ENCODE data around the gene LYRM4.
"Not testable (repeated sequence)": the region's sequence is repeated elsewhere in the genome, so short reads cannot be mapped to it uniquely, and the experiment has no call there.

LYRM4 gene

GRCh38 chr6:5127106-5127687 is 133.6 kb downstream of the LYRM4 start:
- no peaks in the 10 kb centered on the region for H3K27me3 Mint-ChIP-seq
- ATAC-seq (replicated peaks): no peak

GRCh38 chr6:5126214-5126613 is 134.5 kb downstream of the LYRM4 start:
- no peak overlapping the region for H3K27ac Mint-ChIP-seq
- H3K36me3 Mint-ChIP-seq (ENCODE audit: insufficient read depth): no peaks in the 10 kb centered on the region
- no peak for DNase-seq
- H3K4me1 Mint-ChIP-seq (ENCODE audit: low read depth in 2 of 2): no peaks in the 10 kb centered on the region
- ATAC-seq (replicated peaks): no peak
- no peaks in the 10 kb centered on the region for H3K9me3 Mint-ChIP-seq
- no peaks in the 10 kb centered on the region for H3K27me3 Mint-ChIP-seq
- no peak overlapping the region for H3K4me3 Mint-ChIP-seq

More at GRCh38 chr6:5127106-5127687, 133.6 kb downstream of the LYRM4 start:
- H3K4me1 Mint-ChIP-seq (ENCODE audit: low read depth in 2 of 2): no peaks in the 10 kb centered on the region
- no peak overlapping the region for H3K4me3 Mint-ChIP-seq
- no peaks in the 10 kb centered on the region for H3K9me3 Mint-ChIP-seq
- DNase-seq: no peak
- H3K27ac Mint-ChIP-seq: no peak overlapping the region
- H3K36me3 Mint-ChIP-seq (ENCODE audit: insufficient read depth): no peaks in the 10 kb centered on the region

- no peak overlapping the region for H3K4me3 Mint-ChIP-seq
- H3K27ac Mint-ChIP-seq: no peak overlapping the region
- no peaks in the 10 kb centered on the region for H3K36me3 Mint-ChIP-seq (ENCODE audit: insufficient read depth)
- ATAC-seq (replicated peaks) (no peak), DNase-seq (no peak)
- no peaks in the 10 kb centered on the region for H3K4me1 Mint-ChIP-seq (ENCODE audit: low read depth in 2 of 2)
- no peaks in the 10 kb centered on the region for H3K27me3 Mint-ChIP-seq
- H3K9me3 Mint-ChIP-seq: no peaks in the 10 kb centered on the region
Measured at GRCh38 chr6:5125152-5126006, 135.4 kb downstream of the LYRM4 start.

- no peaks in the 10 kb centered on the region for H3K4me1 Mint-ChIP-seq (ENCODE audit: low read depth in 2 of 2)
- H3K4me3 Mint-ChIP-seq: no peak overlapping the region
- H3K9me3 Mint-ChIP-seq: no peaks in the 10 kb centered on the region
- H3K27me3 Mint-ChIP-seq: no peaks in the 10 kb centered on the region
- H3K27ac Mint-ChIP-seq: no peak overlapping the region
- no peaks in the 10 kb centered on the region for H3K36me3 Mint-ChIP-seq (ENCODE audit: insufficient read depth)
- DNase-seq (no peak), ATAC-seq (replicated peaks) (no peak)
Measured at GRCh38 chr6:5124526-5124925, 136.2 kb downstream of the LYRM4 start.

- H3K9me3 Mint-ChIP-seq: no peaks in the 10 kb centered on the region
Measured at GRCh38 chr6:5123296-5124143, 137.2 kb downstream of the LYRM4 start.

GRCh38 chr6:5122504-5123112 is 138.1 kb downstream of the LYRM4 start:
- Mint-ChIP-seq H3K9me3 (no peaks in the 10 kb centered on the region), H3K27me3 (no peaks in the 10 kb centered on the region), H3K4me1 (ENCODE audit: low read depth in 2 of 2) (no peaks in the 10 kb centered on the region), H3K4me3 (no peak overlapping the region), H3K27ac (no peak overlapping the region), H3K36me3 (ENCODE audit: insufficient read depth) (no peaks in the 10 kb centered on the region)
- ATAC-seq (replicated peaks) (no peak), DNase-seq (no peak)

More at GRCh38 chr6:5123296-5124143, 137.2 kb downstream of the LYRM4 start:
- no peaks in the 10 kb centered on the region for H3K4me1 Mint-ChIP-seq (ENCODE audit: low read depth in 2 of 2)
- DNase-seq (no peak), ATAC-seq (replicated peaks) (no peak)
- H3K4me3 Mint-ChIP-seq: no peak overlapping the region
- H3K36me3 Mint-ChIP-seq (ENCODE audit: insufficient read depth): no peaks in the 10 kb centered on the region
- no peaks in the 10 kb centered on the region for H3K27me3 Mint-ChIP-seq
- H3K27ac Mint-ChIP-seq: no peak overlapping the region

GRCh38 chr6:5121956-5122355 is 138.8 kb downstream of the LYRM4 start:
- H3K27me3 Mint-ChIP-seq: no peaks in the 10 kb centered on the region
- no peak overlapping the region for H3K4me3 Mint-ChIP-seq
- no peak overlapping the region for H3K27ac Mint-ChIP-seq
- no peaks in the 10 kb centered on the region for H3K36me3 Mint-ChIP-seq (ENCODE audit: insufficient read depth)
- H3K4me1 Mint-ChIP-seq (ENCODE audit: low read depth in 2 of 2): no peaks in the 10 kb centered on the region
- ATAC-seq (replicated peaks): no peak
- no peak for DNase-seq
- H3K9me3 Mint-ChIP-seq: no peaks in the 10 kb centered on the region

- no peak for ATAC-seq (replicated peaks)
- Mint-ChIP-seq H3K4me3 (no peak overlapping the region), H3K27ac (no peak overlapping the region), H3K9me3 (no peaks in the 10 kb centered on the region), H3K36me3 (ENCODE audit: insufficient read depth) (no peaks in the 10 kb centered on the region), H3K27me3 (no peaks in the 10 kb centered on the region), H3K4me1 (ENCODE audit: low read depth in 2 of 2) (no peaks in the 10 kb centered on the region)
- DNase-seq: no peak
Measured at GRCh38 chr6:5121479-5121878, 139.3 kb downstream of the LYRM4 start.

GRCh38 chr6:5120543-5120942 is 140.2 kb downstream of the LYRM4 start:
- H3K27me3 Mint-ChIP-seq; H3K36me3 Mint-ChIP-seq (ENCODE audit: insufficient read depth); H3K27ac Mint-ChIP-seq; H3K4me1 Mint-ChIP-seq (ENCODE audit: low read depth in 2 of 2); ATAC-seq (replicated peaks); DNase-seq; H3K4me3 Mint-ChIP-seq; H3K9me3 Mint-ChIP-seq: not testable (repeated sequence)

- Mint-ChIP-seq H3K4me1 (ENCODE audit: low read depth in 2 of 2) (no peaks in the 10 kb centered on the region), H3K27ac (no peak overlapping the region), H3K4me3 (no peak overlapping the region), H3K9me3 (no peaks in the 10 kb centered on the region), H3K36me3 (ENCODE audit: insufficient read depth) (no peaks in the 10 kb centered on the region), H3K27me3 (no peaks in the 10 kb centered on the region)
- ATAC-seq (replicated peaks) (no peak), DNase-seq (no peak)
Measured at GRCh38 chr6:5120011-5120410, 140.7 kb downstream of the LYRM4 start.

GRCh38 chr6:5119090-5119951 is 141.4 kb downstream of the LYRM4 start:
- H3K4me1 Mint-ChIP-seq (ENCODE audit: low read depth in 2 of 2): no peaks in the 10 kb centered on the region
- H3K9me3 Mint-ChIP-seq: no peaks in the 10 kb centered on the region
- ATAC-seq (replicated peaks) (no peak), DNase-seq (no peak)
- no peaks in the 10 kb centered on the region for H3K27me3 Mint-ChIP-seq
- no peak overlapping the region for H3K4me3 Mint-ChIP-seq
- H3K27ac Mint-ChIP-seq: no peak overlapping the region
- no peaks in the 10 kb centered on the region for H3K36me3 Mint-ChIP-seq (ENCODE audit: insufficient read depth)

- Mint-ChIP-seq H3K4me1 (ENCODE audit: low read depth in 2 of 2) (no peaks in the 10 kb centered on the region), H3K36me3 (ENCODE audit: insufficient read depth) (peaks cover 4% of the 10 kb centered on the region), H3K9me3 (no peaks in the 10 kb centered on the region), H3K27ac (peak overlapping the region in 1 of 2 donors; percentile 5), H3K4me3 (no peak overlapping the region), H3K27me3 (no peaks in the 10 kb centered on the region)
- DNase-seq: no peak
- ATAC-seq (replicated peaks): no peak
Measured at GRCh38 chr6:5116243-5116991, 144.3 kb downstream of the LYRM4 start.

Data from effector memory CD8-positive, alpha-beta T cell (primary cell).